ENCODE measurements around the gene CASR.

GRCh38 chr3:122232485-122232884 is 49.0 kb downstream of the CASR start:
- TF ChIP-seq CTCF (IDR thresholded peaks at IDR 0.05 in 4 of 5, conservative IDR thresholded peaks at IDR 0.05 in 1 of 5) (no peak), POLR2A (IDR thresholded peaks at IDR 0.05) (no peak)
